ENCODE measurements around the gene MSRB1. TPM values are rescaled to one million over a fixed set of nuclear protein-coding genes. Genes with fewer than 3 reads are reported as not detected.
"Not testable (repeated sequence)": the region's sequence is repeated elsewhere in the genome, so short reads cannot be mapped to it uniquely, and the experiment has no call there.

The MSRB1 gene
- total RNA-seq, 3 donors from 2014 or later (not counting 1 experiment from before 2014, with no cell fraction given) = 10.8 to 19.9 (median 14.8) TPM

DNA sequence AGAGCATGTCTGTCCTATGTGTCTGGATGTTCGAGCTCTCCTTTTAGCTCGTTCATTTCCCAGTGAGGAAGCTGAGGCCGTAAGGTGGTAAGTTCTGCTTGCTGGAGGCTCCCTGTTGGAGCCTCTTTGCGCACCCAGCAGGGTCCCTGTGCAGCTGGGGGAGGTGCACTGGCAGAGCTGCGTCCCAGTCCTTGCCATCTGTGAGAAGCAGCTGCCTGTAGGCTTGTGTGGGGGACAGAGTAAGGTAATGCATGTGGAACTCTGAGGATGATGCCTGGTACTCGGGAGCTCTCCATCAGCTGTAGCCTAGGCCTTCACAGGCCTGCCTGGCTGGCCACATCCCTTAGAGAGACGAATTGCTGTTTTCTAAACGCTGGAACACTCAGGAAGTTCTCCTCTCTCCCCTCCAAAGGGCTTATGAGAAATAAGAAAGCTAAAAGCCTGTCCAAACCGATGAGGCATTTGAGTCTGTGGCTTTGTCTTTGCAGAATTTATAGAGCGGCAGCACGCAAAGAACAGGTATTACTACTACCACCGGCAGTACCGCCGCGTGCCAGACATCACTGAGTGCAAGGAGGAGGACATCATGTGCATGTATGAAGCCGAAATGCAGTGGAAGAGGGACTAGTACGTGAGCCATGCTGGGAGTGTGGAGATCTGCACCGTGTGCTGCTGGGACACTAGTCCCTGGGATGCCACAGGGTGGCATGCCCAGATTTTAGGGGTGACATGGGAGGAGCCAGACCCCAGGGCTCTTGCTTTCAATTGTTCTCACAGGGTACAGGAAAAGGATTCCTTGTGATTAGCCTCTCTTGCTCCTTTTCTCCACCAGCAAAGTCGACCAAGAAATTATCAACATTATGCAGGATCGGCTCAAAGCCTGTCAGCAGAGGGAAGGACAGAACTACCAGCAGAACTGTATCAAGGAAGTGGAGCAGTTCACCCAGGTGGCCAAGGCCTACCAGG, 17.9 kb upstream of the MSRB1 start:
- no peaks in the 10 kb centered on the region for H3K36me3 Mint-ChIP-seq
- peak overlapping the region; percentile 56 to 85 for H3K27ac Mint-ChIP-seq
- no peak for ATAC-seq
- H3K4me3 Mint-ChIP-seq = peak overlapping the region; percentile 91
- H3K36me3 ChIP-seq (ENCODE audit: control insufficient read depth, insufficient read depth, low read length) = peaks cover 20% of the 10 kb centered on the region
- no peak overlapping the region for H3K4me3 ChIP-seq (ENCODE audit: low read length)
- intact Hi-C loops (cut with micrococcal nuclease) = no loop called here
- H3K9me3 Mint-ChIP-seq = no peaks in the 10 kb centered on the region
- peaks cover 58% of the 10 kb centered on the region for H3K4me1 ChIP-seq (ENCODE audit: control insufficient read depth, insufficient read depth, low read length)
- 60% methylated on average over 20 of the region's 20 CpGs for WGBS (ENCODE audit: insufficient coverage)
- no peaks in the 10 kb centered on the region for H3K27me3 Mint-ChIP-seq (ENCODE audit: low read depth in 2 of 2)
- no peaks in the 10 kb centered on the region for H3K27me3 ChIP-seq (ENCODE audit: control insufficient read depth, insufficient read depth, low read length)
- TF ChIP-seq, protein P1, sequence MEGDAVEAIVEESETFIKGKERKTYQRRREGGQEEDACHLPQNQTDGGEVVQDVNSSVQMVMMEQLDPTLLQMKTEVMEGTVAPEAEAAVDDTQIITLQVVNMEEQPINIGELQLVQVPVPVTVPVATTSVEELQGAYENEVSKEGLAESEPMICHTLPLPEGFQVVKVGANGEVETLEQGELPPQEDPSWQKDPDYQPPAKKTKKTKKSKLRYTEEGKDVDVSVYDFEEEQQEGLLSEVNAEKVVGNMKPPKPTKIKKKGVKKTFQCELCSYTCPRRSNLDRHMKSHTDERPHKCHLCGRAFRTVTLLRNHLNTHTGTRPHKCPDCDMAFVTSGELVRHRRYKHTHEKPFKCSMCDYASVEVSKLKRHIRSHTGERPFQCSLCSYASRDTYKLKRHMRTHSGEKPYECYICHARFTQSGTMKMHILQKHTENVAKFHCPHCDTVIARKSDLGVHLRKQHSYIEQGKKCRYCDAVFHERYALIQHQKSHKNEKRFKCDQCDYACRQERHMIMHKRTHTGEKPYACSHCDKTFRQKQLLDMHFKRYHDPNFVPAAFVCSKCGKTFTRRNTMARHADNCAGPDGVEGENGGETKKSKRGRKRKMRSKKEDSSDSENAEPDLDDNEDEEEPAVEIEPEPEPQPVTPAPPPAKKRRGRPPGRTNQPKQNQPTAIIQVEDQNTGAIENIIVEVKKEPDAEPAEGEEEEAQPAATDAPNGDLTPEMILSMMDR (IDR thresholded peaks at IDR 0.05) = no peak
- DNase-seq = peak in 1 of 2 donors; percentile 56
- no peaks in the 10 kb centered on the region for H3K9me3 ChIP-seq (ENCODE audit: control insufficient read depth, insufficient read depth, low read length)
- peaks cover 41% of the 10 kb centered on the region in 2 donors for H3K4me1 Mint-ChIP-seq
- no peak overlapping the region for H3K27ac ChIP-seq (ENCODE audit: low read length)

DNA sequence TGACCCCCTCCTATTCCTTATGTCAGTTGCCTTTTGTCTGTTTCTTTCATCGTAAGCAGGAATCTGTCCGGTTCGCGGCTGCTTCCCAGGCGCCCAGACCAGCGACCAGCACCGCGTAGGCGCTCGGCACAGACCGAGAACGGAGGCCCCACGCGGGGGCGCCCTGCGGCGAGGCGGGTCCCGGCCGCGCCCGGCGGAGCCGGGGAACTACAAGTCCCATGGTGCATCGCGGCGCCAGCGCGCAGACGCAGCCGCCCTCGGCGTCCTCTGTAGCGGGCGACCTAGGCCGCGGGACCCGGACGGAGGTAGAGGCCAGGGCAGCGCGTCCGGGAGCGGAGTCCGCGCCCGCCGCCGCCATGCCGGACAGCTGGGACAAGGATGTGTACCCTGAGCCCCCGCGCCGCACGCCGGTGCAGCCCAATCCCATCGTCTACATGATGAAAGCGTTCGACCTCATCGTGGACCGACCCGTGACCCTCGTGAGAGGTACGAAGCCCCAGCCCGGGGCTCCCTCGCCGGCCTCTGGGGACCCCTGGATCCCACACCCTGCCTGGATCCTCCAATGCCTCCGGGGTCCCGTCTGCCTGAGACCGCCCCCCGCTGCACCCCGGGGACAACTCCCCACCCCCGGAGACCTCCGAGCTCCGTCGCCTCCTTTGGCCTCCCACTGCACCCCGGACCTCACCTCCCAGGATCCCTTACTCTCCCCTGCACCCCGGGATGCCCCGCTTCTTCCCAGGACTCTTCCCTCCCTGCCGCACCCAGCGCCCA, 16.5 kb upstream of the MSRB1 start, which contains the start of gene NDUFB10:
Gene NDUFB10 (plus strand): TSS at position 270 of the 771 bp plus-strand sequence. CDS start 87 bp downstream, at position 357.
- H3K4me3 Mint-ChIP-seq = peak within 1 kb of the TSS; percentile 91
- H3K36me3 Mint-ChIP-seq = no peaks in the 10 kb centered on the region
- intact Hi-C loops (cut with micrococcal nuclease) = no loop called here
- WGBS (ENCODE audit: insufficient coverage) = under 1% methylated on average over 79 of the region's 79 CpGs
- H3K9me3 Mint-ChIP-seq = no peaks in the 10 kb centered on the region
- H3K4me3 ChIP-seq (ENCODE audit: low read length) = peak within 1 kb of the TSS; percentile 78
- H3K27ac Mint-ChIP-seq = peak within 1 kb of the TSS; percentile 56 to 85
- H3K27me3 Mint-ChIP-seq (ENCODE audit: low read depth in 2 of 2) = no peaks in the 10 kb centered on the region
- ATAC-seq (peak; percentile 89 to 94 (median 90)), DNase-seq (peak; percentile 83 to 96)
- no peaks in the 10 kb centered on the region for H3K27me3 ChIP-seq (ENCODE audit: control insufficient read depth, insufficient read depth, low read length)
- no peaks in the 10 kb centered on the region for H3K9me3 ChIP-seq (ENCODE audit: control insufficient read depth, insufficient read depth, low read length)
- TF ChIP-seq, protein P1 (IDR thresholded peaks at IDR 0.05) = peak; percentile 30
- peaks cover 29 to 31% of the 10 kb centered on the region in 2 donors for H3K4me1 Mint-ChIP-seq
- peaks cover 49% of the 10 kb centered on the region for H3K4me1 ChIP-seq (ENCODE audit: control insufficient read depth, insufficient read depth, low read length)
- H3K27ac ChIP-seq (ENCODE audit: low read length) = peak within 1 kb of the TSS; percentile 65
- H3K36me3 ChIP-seq (ENCODE audit: control insufficient read depth, insufficient read depth, low read length) = peaks cover 20% of the 10 kb centered on the region

DNA sequence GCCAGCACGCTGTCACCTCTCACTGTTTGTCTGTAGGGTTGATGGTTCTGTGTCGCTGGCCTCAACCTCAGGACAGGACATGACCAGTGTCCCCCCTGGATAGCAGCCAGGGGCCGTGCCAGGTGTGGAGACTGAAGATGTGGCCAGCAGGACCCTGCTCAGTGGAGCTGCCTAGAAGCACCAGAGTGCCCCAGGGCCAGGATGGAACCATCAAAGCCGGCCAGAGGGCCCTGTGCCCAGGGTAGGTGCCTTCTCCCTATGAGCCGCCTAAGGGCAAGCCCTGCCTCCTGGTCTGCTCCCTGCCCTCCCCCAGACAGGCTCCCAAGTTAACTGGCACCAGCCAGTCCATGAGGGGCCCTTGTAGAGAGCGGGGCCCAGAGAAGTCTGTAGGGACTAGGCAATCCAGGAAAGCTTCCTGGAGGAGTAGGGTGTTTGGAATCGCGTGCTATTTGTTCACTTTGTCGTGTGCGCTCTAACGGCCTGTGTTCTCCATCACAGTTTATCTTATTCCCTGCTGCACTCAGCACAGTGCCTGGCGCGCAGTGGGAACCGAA, 15.8 kb upstream of the MSRB1 start:
- DNase-seq (no peak), ATAC-seq (no peak)
- no peaks in the 10 kb centered on the region for H3K27me3 Mint-ChIP-seq (ENCODE audit: low read depth in 2 of 2)
- H3K9me3 Mint-ChIP-seq = no peaks in the 10 kb centered on the region
- H3K36me3 Mint-ChIP-seq = no peaks in the 10 kb centered on the region
- Histone ChIP-seq H3K9me3 (ENCODE audit: control insufficient read depth, insufficient read depth, low read length) (no peaks in the 10 kb centered on the region), H3K27me3 (ENCODE audit: control insufficient read depth, insufficient read depth, low read length) (no peaks in the 10 kb centered on the region), H3K27ac (ENCODE audit: low read length) (no peak overlapping the region), H3K36me3 (ENCODE audit: control insufficient read depth, insufficient read depth, low read length) (peaks cover 20% of the 10 kb centered on the region), H3K4me3 (ENCODE audit: low read length) (peak overlapping the region; percentile 7), H3K4me1 (ENCODE audit: control insufficient read depth, insufficient read depth, low read length) (peaks cover 45% of the 10 kb centered on the region)
- H3K4me1 Mint-ChIP-seq = peaks cover 23 to 24% of the 10 kb centered on the region in 2 donors
- H3K27ac Mint-ChIP-seq = peak overlapping the region; percentile 56 to 85
- TF ChIP-seq, protein P1 (IDR thresholded peaks at IDR 0.05) = no peak
- 44% methylated on average over 14 of the region's 14 CpGs for WGBS (ENCODE audit: insufficient coverage)
- H3K4me3 Mint-ChIP-seq = peak overlapping the region; percentile 91
- intact Hi-C loops (cut with micrococcal nuclease) = no loop called here

DNA sequence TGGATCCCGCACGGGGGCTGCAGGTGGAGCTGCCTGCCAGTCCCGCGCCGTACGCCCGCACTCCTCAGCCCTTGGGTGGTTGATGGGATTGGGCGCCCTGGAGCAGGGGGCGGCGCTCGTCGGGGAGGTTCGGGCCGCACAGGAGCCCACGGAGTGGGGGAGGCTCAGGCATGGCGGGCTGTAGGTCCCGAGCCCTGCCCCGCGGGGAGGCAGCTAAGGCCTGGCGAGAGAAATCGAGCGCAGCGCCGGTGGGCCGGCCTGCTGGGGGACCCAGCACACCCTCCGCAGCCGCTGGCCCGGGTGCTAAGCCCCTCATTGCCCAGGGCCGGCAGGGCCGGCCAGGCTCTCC, 15.1 kb upstream of the MSRB1 start:
- Histone ChIP-seq H3K4me1 (ENCODE audit: control insufficient read depth, insufficient read depth, low read length) (peaks cover 38% of the 10 kb centered on the region), H3K36me3 (ENCODE audit: control insufficient read depth, insufficient read depth, low read length) (peaks cover 16% of the 10 kb centered on the region)
- DNase-seq; intact Hi-C loops (cut with micrococcal nuclease); H3K9me3 ChIP-seq (ENCODE audit: control insufficient read depth, insufficient read depth, low read length); H3K36me3 Mint-ChIP-seq; ATAC-seq; H3K27me3 ChIP-seq (ENCODE audit: control insufficient read depth, insufficient read depth, low read length); H3K27me3 Mint-ChIP-seq (ENCODE audit: low read depth in 2 of 2); H3K9me3 Mint-ChIP-seq; H3K4me3 Mint-ChIP-seq; H3K27ac Mint-ChIP-seq; H3K4me3 ChIP-seq (ENCODE audit: low read length); H3K27ac ChIP-seq (ENCODE audit: low read length): not testable (repeated sequence)
- peaks cover 17 to 19% of the 10 kb centered on the region in 2 donors for H3K4me1 Mint-ChIP-seq
- 81% methylated on average over 30 of the region's 30 CpGs for WGBS (ENCODE audit: insufficient coverage)

DNA sequence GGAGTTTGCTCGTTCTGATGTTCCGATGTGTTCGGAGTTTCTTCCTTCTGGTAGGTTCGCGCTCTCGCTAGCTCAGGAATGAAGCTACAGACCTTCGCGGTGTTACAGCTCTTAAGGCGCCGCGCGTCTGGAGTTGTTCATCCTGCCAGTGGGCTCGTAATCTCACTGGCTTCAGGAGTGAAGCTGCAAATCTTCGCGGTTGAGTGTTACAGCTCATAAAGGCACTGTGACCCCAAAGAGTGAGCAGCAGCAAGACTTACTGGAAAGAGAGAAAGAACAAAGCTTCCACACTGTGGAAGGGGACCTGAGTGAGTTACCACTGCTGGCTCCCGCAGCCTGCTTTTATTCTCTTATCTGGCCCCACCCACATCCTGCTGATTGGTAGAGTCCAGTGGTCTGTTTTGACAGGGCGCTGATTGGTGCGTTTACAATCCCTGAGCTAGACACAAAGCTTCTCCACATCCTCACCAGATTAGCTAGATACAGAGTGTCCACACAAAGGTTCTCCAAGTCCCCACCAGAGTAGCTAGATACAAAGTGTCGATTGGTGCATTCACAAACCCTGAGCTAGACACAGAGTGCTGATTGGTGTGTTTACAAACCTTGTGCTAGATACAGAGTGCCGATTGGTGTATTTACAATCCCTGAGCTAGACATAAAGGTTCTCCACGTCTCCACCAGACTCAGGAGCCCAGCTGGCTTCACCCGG, 14.6 kb upstream of the MSRB1 start:
- Histone ChIP-seq H3K4me1 (ENCODE audit: control insufficient read depth, insufficient read depth, low read length) (peaks cover 33% of the 10 kb centered on the region), H3K36me3 (ENCODE audit: control insufficient read depth, insufficient read depth, low read length) (peaks cover 11% of the 10 kb centered on the region)
- H3K4me3 ChIP-seq (ENCODE audit: low read length); ATAC-seq; intact Hi-C loops (cut with micrococcal nuclease); H3K9me3 ChIP-seq (ENCODE audit: control insufficient read depth, insufficient read depth, low read length); H3K27ac Mint-ChIP-seq; H3K27me3 ChIP-seq (ENCODE audit: control insufficient read depth, insufficient read depth, low read length); DNase-seq; H3K27me3 Mint-ChIP-seq (ENCODE audit: low read depth in 2 of 2); H3K36me3 Mint-ChIP-seq; H3K4me3 Mint-ChIP-seq; H3K9me3 Mint-ChIP-seq; H3K27ac ChIP-seq (ENCODE audit: low read length): not testable (repeated sequence)
- 95% methylated on average over 20 of the region's 22 CpGs for WGBS (ENCODE audit: insufficient coverage)
- H3K4me1 Mint-ChIP-seq = peaks cover 13 to 19% of the 10 kb centered on the region in 2 donors

All from natural killer cell (primary cell).